ENCODE results near the gene KLK8. TPM values are rescaled to one million over a fixed set of nuclear protein-coding genes. Genes with fewer than 3 reads are reported as not detected.
A peak's percentile ranks its signal among the peaks of the same experiment; 100 is the strongest.

Gene KLK8
- total RNA-seq, 2 experiments from 2014 or later, result not detected

DNA sequence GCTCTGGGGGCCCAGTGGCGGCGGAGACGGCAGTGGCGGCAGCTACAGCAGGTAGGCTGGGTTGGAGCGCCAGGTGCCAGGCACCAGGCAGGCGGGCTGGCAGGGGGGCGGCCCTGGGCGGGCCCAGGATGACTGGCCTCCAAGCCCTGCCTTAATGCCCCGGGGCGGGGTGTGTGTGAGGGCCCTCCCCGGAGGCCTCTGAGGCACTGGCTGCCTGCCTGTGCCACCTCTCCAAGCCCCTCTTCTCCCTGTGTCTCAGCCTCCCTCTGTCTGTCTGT, 25.1 kb upstream of the KLK8 start, which contains the start of gene KLK11:
KLK11 (minus strand) TSS at position 63 of the 278 bp plus-strand sequence. CDS start 985 bp downstream, outside the sequence.
- CTCF ChIA-PET, result no interaction called here
- Mint-ChIP-seq H3K9me3 (no peaks in the 10 kb centered on the region), H3K27ac (no peak within 1 kb of the TSS), H3K36me3 (ENCODE audit: low read depth) (no peaks in the 10 kb centered on the region), H3K27me3 (ENCODE audit: low read depth) (peaks cover 36% of the 10 kb centered on the region), H3K4me3 (no peak within 1 kb of the TSS), H3K4me1 (ENCODE audit: low read depth) (no peaks in the 10 kb centered on the region)
- no peak for DNase-seq
- intact Hi-C loops (cut with micrococcal nuclease), result no loop called here

DNA sequence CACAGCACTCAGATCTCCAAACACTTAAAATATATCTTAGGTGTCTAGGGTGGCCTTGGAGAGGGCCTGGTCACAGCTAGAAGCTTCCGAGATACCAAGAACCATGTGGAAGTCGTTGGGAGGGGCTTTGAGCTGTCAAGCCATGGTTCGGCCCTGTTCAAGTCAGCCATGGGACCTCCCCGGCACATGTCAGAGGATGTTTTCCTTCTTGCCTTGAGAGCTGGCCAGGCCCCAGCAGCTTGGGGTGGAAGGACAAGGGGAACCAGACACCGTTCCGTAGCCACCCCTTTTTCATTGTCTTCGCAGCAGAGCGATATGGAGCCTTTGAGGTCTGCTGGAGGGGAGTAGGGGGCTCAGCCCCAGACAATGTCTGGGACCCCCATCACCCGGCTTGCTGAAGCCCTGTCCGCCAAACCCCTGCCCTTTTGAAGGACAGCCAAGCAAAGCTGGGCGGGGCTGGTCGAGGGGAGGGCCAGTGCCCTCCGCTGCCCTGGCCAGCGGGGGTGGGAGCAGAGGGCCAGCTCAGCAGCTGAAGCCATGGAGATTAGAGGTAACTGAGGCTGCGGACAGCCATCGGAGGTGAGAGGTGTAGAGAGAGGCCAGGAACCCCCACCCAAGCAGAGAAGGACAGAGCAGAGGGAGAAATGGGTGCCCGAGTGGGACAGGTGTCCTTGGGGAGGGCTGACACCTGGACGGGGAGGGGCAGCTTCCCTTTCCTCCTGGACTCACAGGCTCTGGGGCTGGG, 24.6 kb upstream of the KLK8 start:
- Mint-ChIP-seq H3K4me3 (no peak overlapping the region), H3K9me3 (no peaks in the 10 kb centered on the region), H3K36me3 (ENCODE audit: low read depth) (no peaks in the 10 kb centered on the region), H3K4me1 (ENCODE audit: low read depth) (no peaks in the 10 kb centered on the region), H3K27me3 (ENCODE audit: low read depth) (peaks cover 36% of the 10 kb centered on the region), H3K27ac (no peak overlapping the region)
- DNase-seq, result no peak
- CTCF ChIA-PET, result no interaction called here
- intact Hi-C loops (cut with micrococcal nuclease), result no loop called here

DNA sequence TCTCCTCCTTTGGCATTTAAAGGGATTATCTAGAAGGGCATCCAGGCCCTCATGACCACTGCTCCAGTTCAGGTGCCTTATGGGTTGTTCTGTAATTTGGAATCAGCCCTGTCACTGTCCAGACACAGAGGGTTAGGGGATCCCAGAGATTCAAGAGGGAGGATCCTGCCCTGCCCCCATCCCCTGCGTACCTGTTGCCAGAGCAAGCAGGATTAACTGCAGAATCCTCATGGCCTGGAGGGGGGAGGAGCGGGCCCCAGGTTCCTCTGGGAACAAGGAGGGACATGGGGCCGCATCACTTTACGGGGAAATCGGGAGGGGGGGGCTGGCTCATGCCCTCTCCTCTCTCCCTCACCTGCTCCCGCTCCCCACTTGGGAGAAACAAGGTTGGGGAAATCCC, 24.0 kb upstream of the KLK8 start:
- no peaks in the 10 kb centered on the region for H3K4me1 Mint-ChIP-seq (ENCODE audit: low read depth)
- no peaks in the 10 kb centered on the region for H3K9me3 Mint-ChIP-seq
- CTCF ChIA-PET, result no interaction called here
- no peak for DNase-seq
- H3K27ac Mint-ChIP-seq, result no peak overlapping the region
- H3K36me3 Mint-ChIP-seq (ENCODE audit: low read depth), result no peaks in the 10 kb centered on the region
- H3K4me3 Mint-ChIP-seq, result no peak overlapping the region
- intact Hi-C loops (cut with micrococcal nuclease), result no loop called here
- H3K27me3 Mint-ChIP-seq (ENCODE audit: low read depth), result peaks cover 38% of the 10 kb centered on the region

DNA sequence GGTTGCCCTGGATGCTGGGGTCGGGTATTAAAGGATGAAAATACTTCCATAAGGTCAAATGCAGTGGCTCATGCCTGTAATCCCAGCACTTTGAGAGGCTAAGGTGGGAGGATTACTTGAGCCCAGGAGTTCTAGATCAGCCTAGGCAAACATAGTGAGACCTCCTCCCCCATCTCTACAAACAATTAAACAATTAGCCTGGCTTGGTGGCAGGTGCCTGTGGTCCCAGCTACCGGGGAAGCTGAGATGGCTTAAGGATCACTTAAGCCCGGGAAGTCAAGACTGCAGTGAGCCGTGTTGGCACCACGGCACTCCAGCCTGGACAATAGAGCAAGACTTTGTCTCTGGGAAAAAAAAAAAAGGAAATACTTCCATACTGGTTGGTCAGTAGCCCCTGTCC, 23.5 kb upstream of the KLK8 start:
- Mint-ChIP-seq H3K4me3 (no peak overlapping the region), H3K27me3 (ENCODE audit: low read depth) (peaks cover 41% of the 10 kb centered on the region), H3K9me3 (no peaks in the 10 kb centered on the region), H3K27ac (no peak overlapping the region), H3K4me1 (ENCODE audit: low read depth) (no peaks in the 10 kb centered on the region), H3K36me3 (ENCODE audit: low read depth) (no peaks in the 10 kb centered on the region)
- intact Hi-C loops (cut with micrococcal nuclease), result no loop called here
- CTCF ChIA-PET, result no interaction called here
- no peak for DNase-seq

DNA sequence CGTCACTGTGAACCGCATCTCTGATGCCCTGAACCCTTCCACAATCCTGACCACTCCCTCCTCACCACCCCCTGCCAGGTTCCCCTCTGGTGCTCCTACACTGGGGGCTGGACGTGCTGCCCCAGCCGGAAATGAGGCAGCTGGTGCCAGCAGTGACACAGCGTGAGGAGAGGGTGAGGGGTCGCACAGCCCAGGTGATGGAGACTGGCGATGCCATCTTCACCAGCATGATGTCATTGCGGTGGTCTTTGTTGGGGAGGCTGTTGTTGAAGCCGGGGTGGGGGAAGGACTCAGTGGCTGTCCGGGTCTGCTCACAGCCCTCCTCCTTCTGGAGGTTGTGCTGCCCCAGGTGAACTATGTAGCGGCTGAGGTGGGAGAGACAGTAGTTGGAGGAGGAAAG, 22.5 kb upstream of the KLK8 start:
- H3K9me3 Mint-ChIP-seq, result no peaks in the 10 kb centered on the region
- DNase-seq, result no peak
- H3K27ac Mint-ChIP-seq, result no peak overlapping the region
- H3K36me3 Mint-ChIP-seq (ENCODE audit: low read depth), result no peaks in the 10 kb centered on the region
- H3K4me1 Mint-ChIP-seq (ENCODE audit: low read depth), result no peaks in the 10 kb centered on the region
- intact Hi-C loops (cut with micrococcal nuclease), result no loop called here
- CTCF ChIA-PET, result no interaction called here
- no peak overlapping the region for H3K4me3 Mint-ChIP-seq
- peaks cover 41% of the 10 kb centered on the region for H3K27me3 Mint-ChIP-seq (ENCODE audit: low read depth)

DNA sequence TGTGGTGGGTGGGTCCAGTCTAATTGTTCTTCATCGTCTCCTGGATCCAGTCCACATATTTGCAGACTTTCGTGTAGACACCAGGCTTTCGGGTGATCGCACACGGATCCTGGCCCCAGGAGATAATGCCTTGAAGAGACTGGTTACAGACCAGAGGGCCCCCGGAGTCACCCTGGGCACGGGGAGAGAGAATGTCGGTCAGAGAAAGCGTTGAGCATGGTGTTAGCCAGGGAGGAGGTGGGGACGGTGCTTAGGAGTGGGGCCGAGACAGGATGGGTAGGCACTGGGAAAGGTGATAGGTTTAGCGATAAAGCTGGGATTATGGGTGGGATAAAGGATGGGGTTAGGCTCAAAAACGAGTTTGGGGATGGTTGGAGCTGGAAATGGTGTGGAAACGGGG, 21.1 kb upstream of the KLK8 start:
- Mint-ChIP-seq H3K27ac (no peak overlapping the region), H3K36me3 (ENCODE audit: low read depth) (no peaks in the 10 kb centered on the region), H3K9me3 (no peaks in the 10 kb centered on the region), H3K27me3 (ENCODE audit: low read depth) (peaks cover 50% of the 10 kb centered on the region), H3K4me3 (no peak overlapping the region), H3K4me1 (ENCODE audit: low read depth) (peaks cover 8% of the 10 kb centered on the region)
- intact Hi-C loops (cut with micrococcal nuclease), result no loop called here
- CTCF ChIA-PET, result no interaction called here
- no peak for DNase-seq

DNA sequence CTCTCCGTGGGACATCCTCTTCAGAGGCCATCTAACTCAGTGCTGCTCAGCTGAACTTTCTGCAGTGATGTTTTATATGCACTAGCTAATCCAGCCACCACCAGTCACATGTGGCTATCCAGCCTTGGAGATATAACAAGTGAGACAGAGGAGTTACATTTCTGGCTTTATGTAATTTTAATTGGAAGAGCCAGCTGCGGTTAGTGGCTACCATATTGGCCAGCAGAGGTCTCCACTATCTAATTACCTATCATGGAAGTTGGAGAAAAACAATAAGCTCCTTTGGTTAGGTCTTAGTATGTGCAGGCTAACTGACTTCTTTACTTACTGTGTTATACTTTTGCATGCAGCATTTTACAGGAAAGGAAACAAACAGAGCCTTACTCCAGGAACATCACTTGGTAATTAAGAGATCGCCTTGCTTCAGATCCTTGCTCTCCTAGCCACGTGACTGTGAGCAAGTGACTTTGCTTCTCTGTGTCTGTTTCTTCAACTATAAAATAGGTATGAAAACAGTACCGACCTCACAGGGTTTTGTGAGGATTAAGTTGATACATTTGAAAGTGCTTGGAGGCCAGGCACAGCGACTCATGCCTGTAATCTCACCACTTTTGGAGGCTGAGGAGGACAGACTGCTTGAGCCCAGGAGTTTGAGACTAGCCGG, 19.7 kb upstream of the KLK8 start:
- DNase-seq, result peak; percentile 41
- no peaks in the 10 kb centered on the region for H3K9me3 Mint-ChIP-seq
- no peak overlapping the region for H3K27ac Mint-ChIP-seq
- H3K27me3 Mint-ChIP-seq (ENCODE audit: low read depth), result peaks cover 56% of the 10 kb centered on the region
- H3K4me3 Mint-ChIP-seq, result no peak overlapping the region
- H3K4me1 Mint-ChIP-seq (ENCODE audit: low read depth), result peaks cover 13% of the 10 kb centered on the region
- intact Hi-C loops (cut with micrococcal nuclease), result loop anchor here (1.0 kb wide), 2 partner anchors 75 to 148 kb away; no protein-coding TSS in a partner anchor
- CTCF ChIA-PET, result interaction anchor here (0.7 to 2.6 kb wide), 6 partner anchors 24 to 467 kb away, joined by 3 to 22 read pairs (median 4); no protein-coding TSS in a partner anchor
- no peaks in the 10 kb centered on the region for H3K36me3 Mint-ChIP-seq (ENCODE audit: low read depth)

DNA sequence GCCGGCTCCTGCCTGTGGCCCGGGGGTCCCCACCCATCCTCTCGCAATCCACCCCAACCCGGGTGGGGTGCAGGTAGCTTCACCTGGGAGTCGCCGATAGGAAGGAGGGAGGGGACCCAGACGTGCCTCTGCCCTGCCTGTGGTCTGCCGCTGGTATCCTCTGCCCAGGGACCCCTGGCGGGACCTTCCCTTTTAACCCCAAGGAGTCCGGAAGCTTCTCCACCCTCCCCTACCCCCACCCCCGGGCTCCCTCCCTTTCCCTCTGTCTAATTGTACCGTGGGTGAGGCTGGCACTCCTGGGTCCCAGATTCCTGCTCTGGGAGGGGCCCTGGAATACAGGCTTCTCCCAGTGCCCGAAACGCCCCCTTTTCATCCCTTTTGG, 18.1 kb upstream of the KLK8 start, which contains the start of gene KLK10:
KLK10 (minus strand) TSS at position 166 of the 382 bp plus-strand sequence. CDS start 579 bp downstream, outside the sequence.
- no peaks in the 10 kb centered on the region for H3K9me3 Mint-ChIP-seq
- no peaks in the 10 kb centered on the region for H3K36me3 Mint-ChIP-seq (ENCODE audit: low read depth)
- CTCF ChIA-PET, result interaction anchor here (0.6 to 2.6 kb wide), 2 partner anchors 47 to 76 kb away, joined by 5 to 22 read pairs; no protein-coding TSS in a partner anchor
- H3K27ac Mint-ChIP-seq, result no peak within 1 kb of the TSS
- no peak within 1 kb of the TSS for H3K4me3 Mint-ChIP-seq
- H3K27me3 Mint-ChIP-seq (ENCODE audit: low read depth), result peaks cover 62% of the 10 kb centered on the region
- no peak for DNase-seq
- intact Hi-C loops (cut with micrococcal nuclease), result loop anchor here (10.0 kb wide), 1 partner anchor 95 kb away; no protein-coding TSS in a partner anchor
- H3K4me1 Mint-ChIP-seq (ENCODE audit: low read depth), result peaks cover 13% of the 10 kb centered on the region

DNA sequence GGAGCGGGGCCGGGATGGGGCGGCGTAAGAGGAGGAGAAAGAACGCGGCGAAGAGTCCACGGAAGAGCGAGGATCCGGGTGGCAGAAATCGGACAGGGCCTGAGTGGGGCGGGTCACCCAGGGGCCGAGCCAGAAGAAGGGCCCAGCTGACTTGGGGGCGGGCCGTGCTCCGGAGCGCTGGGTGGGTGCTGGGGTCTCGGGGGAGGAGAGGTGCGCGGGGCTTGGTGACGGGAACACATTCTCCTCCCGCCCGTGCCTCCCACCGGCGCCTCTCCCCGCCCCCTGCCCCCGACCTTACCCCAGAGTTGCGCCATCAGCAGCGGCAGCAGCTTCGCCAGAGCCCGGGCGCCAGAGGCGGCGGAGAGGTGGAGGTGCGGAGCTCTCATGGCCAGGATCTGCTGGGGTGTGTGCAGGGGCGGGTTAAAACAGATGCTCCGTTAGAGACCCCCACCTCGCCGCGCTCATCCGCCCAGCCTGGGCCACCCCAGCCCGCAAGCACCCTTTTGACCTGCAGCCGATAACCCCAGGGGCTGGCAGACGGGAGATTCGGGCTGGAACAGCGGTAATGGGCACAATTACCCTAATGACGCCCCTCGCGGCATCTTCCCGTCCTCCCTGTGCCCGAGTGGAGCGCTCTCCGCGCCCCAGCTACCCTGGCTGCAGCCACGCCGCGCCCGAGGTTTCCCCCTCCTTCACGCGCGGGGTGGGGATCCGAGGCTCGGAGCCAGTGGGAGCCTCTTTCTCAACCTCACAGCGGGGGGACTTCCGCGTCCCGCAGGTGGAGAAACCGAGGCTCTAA, 17.5 kb upstream of the KLK8 start:
- no peak for DNase-seq
- CTCF ChIA-PET, result interaction anchor here (0.6 kb wide), 1 partner anchor 47 kb away, joined by 5 read pairs; no protein-coding TSS in a partner anchor
- Mint-ChIP-seq H3K9me3 (no peaks in the 10 kb centered on the region), H3K36me3 (ENCODE audit: low read depth) (no peaks in the 10 kb centered on the region), H3K4me1 (ENCODE audit: low read depth) (peaks cover 13% of the 10 kb centered on the region), H3K27me3 (ENCODE audit: low read depth) (peaks cover 62% of the 10 kb centered on the region), H3K27ac (no peak overlapping the region), H3K4me3 (no peak overlapping the region)
- intact Hi-C loops (cut with micrococcal nuclease), result loop anchor here (10.0 kb wide), 1 partner anchor 94 kb away; no protein-coding TSS in a partner anchor

DNA sequence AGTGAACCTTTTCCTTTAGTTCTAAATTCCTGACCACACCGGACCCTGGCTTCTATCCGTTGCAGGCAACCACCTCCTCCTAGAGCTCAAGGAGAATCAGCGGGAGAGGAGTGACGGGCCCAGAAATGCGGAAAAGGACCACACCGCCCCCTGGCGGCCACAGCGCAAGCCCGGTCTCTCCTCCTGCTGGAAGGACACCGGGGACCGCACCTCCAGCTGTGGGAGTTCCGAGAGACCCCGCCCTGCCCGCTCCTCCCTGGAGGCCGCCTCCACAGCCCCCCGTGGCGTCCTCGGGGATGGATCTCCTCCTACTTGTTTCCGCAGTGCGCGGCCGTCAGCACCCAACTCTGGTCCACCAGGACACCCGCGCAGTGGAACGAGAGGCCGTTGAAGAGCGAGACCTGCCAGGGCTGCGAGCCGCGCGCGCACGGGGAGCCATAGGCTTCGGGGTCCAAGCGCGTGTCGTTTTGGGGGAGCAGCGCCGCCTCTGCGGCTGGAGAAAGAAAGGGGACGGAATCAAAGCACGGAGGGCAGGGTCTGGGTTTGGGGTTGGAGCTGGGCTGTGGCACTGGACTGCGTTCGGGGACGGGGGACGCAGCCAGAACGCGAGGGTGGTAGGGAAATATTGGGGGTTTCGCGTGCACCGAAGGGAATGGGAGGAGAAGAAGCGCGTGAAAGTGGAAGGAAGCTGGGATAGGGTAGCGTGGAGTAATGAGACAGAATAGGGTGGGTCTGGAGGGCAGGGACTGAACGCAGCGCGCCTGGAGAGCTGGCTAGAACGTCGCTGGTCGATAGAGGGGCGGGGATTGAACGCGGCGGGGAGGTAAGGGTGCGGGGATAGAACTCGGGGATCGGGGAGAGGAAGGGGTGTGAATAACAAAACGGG, 15.6 kb upstream of the KLK8 start:
- Mint-ChIP-seq H3K36me3 (ENCODE audit: low read depth) (no peaks in the 10 kb centered on the region), H3K4me1 (ENCODE audit: low read depth) (peaks cover 13% of the 10 kb centered on the region), H3K27me3 (ENCODE audit: low read depth) (peaks cover 62% of the 10 kb centered on the region), H3K9me3 (no peaks in the 10 kb centered on the region), H3K27ac (no peak overlapping the region), H3K4me3 (no peak overlapping the region)
- CTCF ChIA-PET, result interaction anchor here (2.2 kb wide), 1 partner anchor 11 kb away, joined by 5 read pairs; no protein-coding TSS in a partner anchor
- peak; percentile 32 for DNase-seq
- intact Hi-C loops (cut with micrococcal nuclease), result loop anchor here (10.0 kb wide), 1 partner anchor 92 kb away; no protein-coding TSS in a partner anchor

DNA sequence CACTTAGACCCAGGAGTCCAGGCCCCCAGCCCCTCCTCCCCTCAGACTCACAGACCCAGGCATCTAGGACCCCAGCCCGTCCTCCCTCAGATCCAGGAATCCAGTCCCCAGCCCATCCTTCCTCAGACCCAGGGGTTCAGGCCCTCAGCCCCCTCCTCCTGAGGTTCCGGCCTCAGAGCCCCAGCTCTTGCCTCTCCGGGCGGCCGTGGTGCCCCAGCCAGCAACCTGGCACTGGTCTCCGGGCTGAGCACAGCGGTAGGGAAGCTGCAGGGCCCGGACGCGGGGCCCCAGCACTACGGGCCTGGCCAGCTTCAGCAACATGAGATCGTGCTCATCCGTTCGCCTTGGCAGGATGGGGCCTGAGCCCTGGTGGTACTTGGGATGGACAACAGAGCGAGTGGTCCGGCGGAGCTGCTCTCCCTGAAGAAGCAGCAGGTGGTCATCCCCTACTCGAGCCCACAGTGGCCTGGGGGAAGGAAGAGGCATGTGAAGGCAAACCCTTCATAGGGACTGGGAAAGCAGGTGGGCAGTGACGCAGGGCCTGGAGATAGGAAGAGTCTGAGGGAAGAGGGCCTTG, 14.4 kb upstream of the KLK8 start:
- Mint-ChIP-seq H3K4me1 (ENCODE audit: low read depth) (peaks cover 13% of the 10 kb centered on the region), H3K27me3 (ENCODE audit: low read depth) (peaks cover 63% of the 10 kb centered on the region), H3K9me3 (no peaks in the 10 kb centered on the region), H3K4me3 (no peak overlapping the region), H3K36me3 (ENCODE audit: low read depth) (no peaks in the 10 kb centered on the region), H3K27ac (no peak overlapping the region)
- intact Hi-C loops (cut with micrococcal nuclease), result loop anchor here (10.0 kb wide), 1 partner anchor 91 kb away; no protein-coding TSS in a partner anchor
- DNase-seq, result no peak
- CTCF ChIA-PET, result interaction anchor here (0.7 to 2.2 kb wide), 3 partner anchors 12 to 184 kb away, joined by 4 to 6 read pairs (median 5); no protein-coding TSS in a partner anchor
